Esophagus squamous epithelium (tissue), 4 donors: Measurements from ENCODE around the gene NELFCD.

Source experiments
- POLR2A ChIP-seq, 4 donors: fragments of 450-650 bp; IDR thresholded peaks; one replicate each; pipeline ENCODE4 v1.6.1; 2017; ENCODE audit warnings: antibody characterized with exemption in 4 of 4, mild to moderate bottlenecking in 4 of 4, moderate library complexity in 3 of 4
- TF ChIP-seq, protein P1 (sequence below), 6 experiments: fragments of 450-650 bp in 4 of 6; fragments of 200-600 bp in 2 of 6; sonication (generic) in 2 of 6; IDR thresholded peaks; one replicate each; pipeline ENCODE4 v1.5.1; 2016 to 2019; ENCODE audit warnings: antibody characterized with exemption in 6 of 6, mild to moderate bottlenecking in 4 of 6, moderate library complexity in 4 of 6

DNA sequence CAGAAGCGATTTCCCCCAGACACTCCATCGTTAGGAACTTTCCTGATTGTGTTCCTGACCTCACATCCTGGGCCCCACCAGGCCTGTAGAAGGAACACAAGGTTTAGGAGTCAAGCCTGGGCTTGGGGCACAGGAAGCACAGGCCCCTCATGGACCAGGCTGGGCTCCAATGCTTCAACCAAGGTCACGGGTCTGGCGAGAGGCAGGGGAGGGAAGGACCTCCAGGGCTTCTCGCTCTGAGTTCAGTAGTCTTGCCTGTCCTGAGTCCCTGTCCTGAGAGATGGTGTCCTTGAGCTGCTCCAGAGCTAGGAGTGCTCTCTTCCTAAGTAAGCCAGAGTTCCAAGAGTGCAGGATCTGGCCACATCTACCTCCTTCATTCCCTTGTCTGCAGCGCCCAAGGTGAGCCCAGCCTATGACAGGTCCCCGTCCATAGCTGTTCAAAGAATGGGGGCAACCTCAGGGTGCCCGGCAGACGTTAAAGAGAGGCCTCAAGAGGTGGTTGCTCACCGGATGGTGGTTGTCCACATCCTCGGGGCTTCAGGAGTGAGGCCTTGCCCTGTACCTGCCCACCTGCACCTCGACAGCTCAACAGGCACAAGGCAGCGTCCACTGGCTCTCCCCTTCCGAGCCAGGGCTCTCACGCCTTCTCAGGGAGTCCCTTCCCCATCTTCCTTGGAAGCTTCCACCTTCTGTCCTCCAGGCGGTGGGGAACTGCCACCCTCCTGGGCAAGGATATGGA is 36.6 kb downstream of the NELFCD start:
- TF ChIP-seq POLR2A (IDR thresholded peaks at IDR 0.05), result no peak
- TF ChIP-seq, protein P1, sequence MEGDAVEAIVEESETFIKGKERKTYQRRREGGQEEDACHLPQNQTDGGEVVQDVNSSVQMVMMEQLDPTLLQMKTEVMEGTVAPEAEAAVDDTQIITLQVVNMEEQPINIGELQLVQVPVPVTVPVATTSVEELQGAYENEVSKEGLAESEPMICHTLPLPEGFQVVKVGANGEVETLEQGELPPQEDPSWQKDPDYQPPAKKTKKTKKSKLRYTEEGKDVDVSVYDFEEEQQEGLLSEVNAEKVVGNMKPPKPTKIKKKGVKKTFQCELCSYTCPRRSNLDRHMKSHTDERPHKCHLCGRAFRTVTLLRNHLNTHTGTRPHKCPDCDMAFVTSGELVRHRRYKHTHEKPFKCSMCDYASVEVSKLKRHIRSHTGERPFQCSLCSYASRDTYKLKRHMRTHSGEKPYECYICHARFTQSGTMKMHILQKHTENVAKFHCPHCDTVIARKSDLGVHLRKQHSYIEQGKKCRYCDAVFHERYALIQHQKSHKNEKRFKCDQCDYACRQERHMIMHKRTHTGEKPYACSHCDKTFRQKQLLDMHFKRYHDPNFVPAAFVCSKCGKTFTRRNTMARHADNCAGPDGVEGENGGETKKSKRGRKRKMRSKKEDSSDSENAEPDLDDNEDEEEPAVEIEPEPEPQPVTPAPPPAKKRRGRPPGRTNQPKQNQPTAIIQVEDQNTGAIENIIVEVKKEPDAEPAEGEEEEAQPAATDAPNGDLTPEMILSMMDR (IDR thresholded peaks at IDR 0.05), result no peak
